IPS-NIHi7 (cell line): Measurements from ENCODE around the gene POLA1.
"Not testable (repeated sequence)": the region's sequence is repeated elsewhere in the genome, so short reads cannot be mapped to it uniquely, and the experiment has no call there.

Experiments used
- DNase-seq: peaks from one replicate; pipeline ENCODE4 v3.0.0; 2012; ENCODE audit warnings: mixed read lengths; ENCODE audit errors: extremely low spot score

POLA1 gene

GRCh38 chrX:24799565-24799964 is 105.8 kb downstream of the POLA1 start:
- no peak for DNase-seq

- no peak for DNase-seq
Measured at GRCh38 chrX:24805201-24805600, 111.5 kb downstream of the POLA1 start.

- DNase-seq, result not testable (repeated sequence)
Measured at GRCh38 chrX:24819807-24820206, 126.1 kb downstream of the POLA1 start.

GRCh38 chrX:24828147-24828546 is 134.4 kb downstream of the POLA1 start:
- no peak for DNase-seq

GRCh38 chrX:24828600-24828999 is 134.9 kb downstream of the POLA1 start:
- DNase-seq, result no peak

- DNase-seq, result no peak
Measured at GRCh38 chrX:24833695-24834094, 140.0 kb downstream of the POLA1 start.

- DNase-seq, result no peak
Measured at GRCh38 chrX:24837966-24838365, 144.2 kb downstream of the POLA1 start.

GRCh38 chrX:24838629-24839028 is 144.9 kb downstream of the POLA1 start:
- no peak for DNase-seq

GRCh38 chrX:24839331-24839730 is 145.6 kb downstream of the POLA1 start:
- DNase-seq, result no peak

GRCh38 chrX:24842486-24842885 is 148.8 kb downstream of the POLA1 start:
- DNase-seq, result no peak

GRCh38 chrX:24846550-24847150 is 152.9 kb downstream of the POLA1 start:
- no peak for DNase-seq

GRCh38 chrX:24851289-24851688 is 157.6 kb downstream of the POLA1 start:
- DNase-seq, result no peak

GRCh38 chrX:24851780-24852179 is 158.1 kb downstream of the POLA1 start:
- DNase-seq, result no peak

- no peak for DNase-seq
Measured at GRCh38 chrX:24858004-24858746, 164.5 kb downstream of the POLA1 start.

GRCh38 chrX:24859211-24859841 is 165.6 kb downstream of the POLA1 start:
- DNase-seq, result no peak

- DNase-seq, result no peak
Measured at GRCh38 chrX:24860140-24860539, 166.4 kb downstream of the POLA1 start.

GRCh38 chrX:24862343-24862742 is 168.6 kb downstream of the POLA1 start:
- DNase-seq, result no peak

- DNase-seq, result not testable (repeated sequence)
Measured at GRCh38 chrX:24863779-24864178, 170.1 kb downstream of the POLA1 start.

GRCh38 chrX:24870143-24870542 is 176.4 kb downstream of the POLA1 start:
- DNase-seq, result no peak

- DNase-seq, result no peak
Measured at GRCh38 chrX:24874604-24875247, 181.0 kb downstream of the POLA1 start.

GRCh38 chrX:24876530-24877287 is 183.0 kb downstream of the POLA1 start:
- DNase-seq, result no peak

- no peak for DNase-seq
Measured at GRCh38 chrX:24877288-24877664, 183.6 kb downstream of the POLA1 start.
